ENCODE results near the gene SYNE3. TPM values are rescaled to one million over a fixed set of nuclear protein-coding genes. Genes with fewer than 3 reads are reported as not detected.

SYNE3 gene
- total and polyA plus RNA-seq, 9 of the 15 experiments (the other 6 are each of a cell fraction or from before 2014, with no cell fraction given) = 0.04 to 3.1 (median 0.55) TPM

GRCh38 chr14:95515596-95516552, 576 bp downstream of the SYNE3 start (continued):
- TF ChIP-seq, protein P1, sequence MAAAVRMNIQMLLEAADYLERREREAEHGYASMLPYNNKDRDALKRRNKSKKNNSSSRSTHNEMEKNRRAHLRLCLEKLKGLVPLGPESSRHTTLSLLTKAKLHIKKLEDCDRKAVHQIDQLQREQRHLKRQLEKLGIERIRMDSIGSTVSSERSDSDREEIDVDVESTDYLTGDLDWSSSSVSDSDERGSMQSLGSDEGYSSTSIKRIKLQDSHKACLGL (CRISPR knock-in tag; IDR thresholded peaks at IDR 0.05; ENCODE audit: borderline replicate concordance, poor library complexity, severe bottlenecking) = no peak
- no peak for TF ChIP-seq CBFA2T2 (conservative IDR thresholded peaks at IDR 0.05)
- TF ChIP-seq, protein P2, sequence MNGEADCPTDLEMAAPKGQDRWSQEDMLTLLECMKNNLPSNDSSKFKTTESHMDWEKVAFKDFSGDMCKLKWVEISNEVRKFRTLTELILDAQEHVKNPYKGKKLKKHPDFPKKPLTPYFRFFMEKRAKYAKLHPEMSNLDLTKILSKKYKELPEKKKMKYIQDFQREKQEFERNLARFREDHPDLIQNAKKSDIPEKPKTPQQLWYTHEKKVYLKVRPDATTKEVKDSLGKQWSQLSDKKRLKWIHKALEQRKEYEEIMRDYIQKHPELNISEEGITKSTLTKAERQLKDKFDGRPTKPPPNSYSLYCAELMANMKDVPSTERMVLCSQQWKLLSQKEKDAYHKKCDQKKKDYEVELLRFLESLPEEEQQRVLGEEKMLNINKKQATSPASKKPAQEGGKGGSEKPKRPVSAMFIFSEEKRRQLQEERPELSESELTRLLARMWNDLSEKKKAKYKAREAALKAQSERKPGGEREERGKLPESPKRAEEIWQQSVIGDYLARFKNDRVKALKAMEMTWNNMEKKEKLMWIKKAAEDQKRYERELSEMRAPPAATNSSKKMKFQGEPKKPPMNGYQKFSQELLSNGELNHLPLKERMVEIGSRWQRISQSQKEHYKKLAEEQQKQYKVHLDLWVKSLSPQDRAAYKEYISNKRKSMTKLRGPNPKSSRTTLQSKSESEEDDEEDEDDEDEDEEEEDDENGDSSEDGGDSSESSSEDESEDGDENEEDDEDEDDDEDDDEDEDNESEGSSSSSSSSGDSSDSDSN (IDR thresholded peaks at IDR 0.05; ENCODE audit: borderline replicate concordance in 1 of 2, low read depth in 2 of 2, low read length in 2 of 2) = peak in 1 of 2 experiments; percentile 62; a peak in 1 of 4 replicates
- no peak for TF ChIP-seq CBFB (CRISPR knock-in tag; IDR thresholded peaks at IDR 0.05)
- no peak for TF ChIP-seq THAP7 (CRISPR knock-in tag; IDR thresholded peaks at IDR 0.05)
- 0 out of 2 replicates have a peak, but pooled peaks have one; percentile 13 for TF ChIP-seq CREM (IDR thresholded peaks at IDR 0.05; ENCODE audit: low read depth)
- TF ChIP-seq, protein P3, sequence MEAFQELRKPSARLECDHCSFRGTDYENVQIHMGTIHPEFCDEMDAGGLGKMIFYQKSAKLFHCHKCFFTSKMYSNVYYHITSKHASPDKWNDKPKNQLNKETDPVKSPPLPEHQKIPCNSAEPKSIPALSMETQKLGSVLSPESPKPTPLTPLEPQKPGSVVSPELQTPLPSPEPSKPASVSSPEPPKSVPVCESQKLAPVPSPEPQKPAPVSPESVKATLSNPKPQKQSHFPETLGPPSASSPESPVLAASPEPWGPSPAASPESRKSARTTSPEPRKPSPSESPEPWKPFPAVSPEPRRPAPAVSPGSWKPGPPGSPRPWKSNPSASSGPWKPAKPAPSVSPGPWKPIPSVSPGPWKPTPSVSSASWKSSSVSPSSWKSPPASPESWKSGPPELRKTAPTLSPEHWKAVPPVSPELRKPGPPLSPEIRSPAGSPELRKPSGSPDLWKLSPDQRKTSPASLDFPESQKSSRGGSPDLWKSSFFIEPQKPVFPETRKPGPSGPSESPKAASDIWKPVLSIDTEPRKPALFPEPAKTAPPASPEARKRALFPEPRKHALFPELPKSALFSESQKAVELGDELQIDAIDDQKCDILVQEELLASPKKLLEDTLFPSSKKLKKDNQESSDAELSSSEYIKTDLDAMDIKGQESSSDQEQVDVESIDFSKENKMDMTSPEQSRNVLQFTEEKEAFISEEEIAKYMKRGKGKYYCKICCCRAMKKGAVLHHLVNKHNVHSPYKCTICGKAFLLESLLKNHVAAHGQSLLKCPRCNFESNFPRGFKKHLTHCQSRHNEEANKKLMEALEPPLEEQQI (IDR thresholded peaks at IDR 0.05) = no peak
- no peak for TF ChIP-seq ZNF707 (CRISPR knock-in tag; conservative IDR thresholded peaks at IDR 0.05)
- no peak for TF ChIP-seq TGIF2 (CRISPR knock-in tag; IDR thresholded peaks at IDR 0.05)
- no peak for TF ChIP-seq MCM7 (IDR thresholded peaks at IDR 0.05)
- no peak for TF ChIP-seq KLF6 (CRISPR knock-in tag; IDR thresholded peaks at IDR 0.05; ENCODE audit: borderline replicate concordance)
- no peak for TF ChIP-seq ZNF583 (CRISPR knock-in tag; IDR thresholded peaks at IDR 0.05)
- TF ChIP-seq ZNF740 (CRISPR knock-in tag; IDR thresholded peaks at IDR 0.05) = 0 out of 2 replicates have a peak, but pooled peaks have one; percentile 21
- TF ChIP-seq ZNF740 (tag; IDR thresholded peaks at IDR 0.05) = no peak
- TF ChIP-seq ESRRA (IDR thresholded peaks at IDR 0.05; ENCODE audit: borderline replicate concordance, low read depth) = peak; percentile 37; the same call in 1 of the 2 replicates
- TF ChIP-seq ZNF347 (CRISPR knock-in tag; IDR thresholded peaks at IDR 0.05; ENCODE audit: low read depth) = no peak
- TF ChIP-seq ESRRB (CRISPR knock-in tag; IDR thresholded peaks at IDR 0.05; ENCODE audit: borderline replicate concordance) = no peak
- peak; percentile 57; the same call in 1 of the 2 replicates for TF ChIP-seq ZBTB7A (IDR thresholded peaks at IDR 0.05; ENCODE audit: borderline replicate concordance, control insufficient read depth, low read depth, low read length)
- TF ChIP-seq NCOR1 (IDR thresholded peaks at IDR 0.05) = no peak
- no peak for TF ChIP-seq KLF1 (tag; IDR thresholded peaks at IDR 0.05)
